HepG2 (cell line): Measurements from ENCODE around the gene PCBP4. TPM values are rescaled to one million over a fixed set of nuclear protein-coding genes. Genes with fewer than 3 reads are reported as not detected.
A peak's percentile ranks its signal among the peaks of the same experiment; 100 is the strongest.

Experiments used
- CENPX ChIP-seq: sonication (generic); formaldehyde crosslinking; IDR thresholded peaks from 2 replicates; pipeline ENCODE4 v1.9.0; 2021; ENCODE audit warnings: mild to moderate bottlenecking, missing genetic modification reagents, moderate library complexity
- HMG20A ChIP-seq: IDR thresholded peaks from 2 replicates; pipeline ENCODE4 v1.6.1; 2016; ENCODE audit warnings: borderline replicate concordance
- HNRNPUL1 ChIP-seq: fragments of 200-400 bp; formaldehyde crosslinking; IDR thresholded peaks from 2 replicates; pipeline ENCODE4 v1.6.1; 2017; ENCODE audit warnings: low read depth, mild to moderate bottlenecking, low read length, moderate library complexity
- PHF21A ChIP-seq: sonication (generic); formaldehyde crosslinking; IDR thresholded peaks from 2 replicates; pipeline ENCODE4 v1.5.0; 2020; ENCODE audit warnings: mild to moderate bottlenecking, missing genetic modification reagents
- REL ChIP-seq: sonication (generic); formaldehyde crosslinking; conservative IDR thresholded peaks from 2 replicates; pipeline ENCODE4 v1.8.0; 2022; ENCODE audit warnings: mild to moderate bottlenecking, missing genetic modification reagents, moderate library complexity
- SATB2 ChIP-seq: sonication (generic); formaldehyde crosslinking; IDR thresholded peaks from 2 replicates; pipeline ENCODE4 v1.5.0; 2020; ENCODE audit warnings: missing genetic modification reagents
- TAF1 ChIP-seq: sonication (generic); formaldehyde crosslinking; IDR thresholded peaks from 2 replicates; pipeline ENCODE4 v1.4.0; 2020; ENCODE audit warnings: missing genetic modification reagents
- TARDBP ChIP-seq: sonication (generic); formaldehyde crosslinking; IDR thresholded peaks from 2 replicates; pipeline ENCODE4 v1.8.0; 2022; ENCODE audit warnings: mild to moderate bottlenecking, missing genetic modification reagents
- ZFP36 ChIP-seq: fragments of 150-350 bp; IDR thresholded peaks from 2 replicates; pipeline ENCODE4 v1.6.1; 2018; ENCODE audit warnings: borderline replicate concordance, low read length, low read depth; ENCODE audit not compliant: partially characterized antibody
- ZNF235 ChIP-seq: sonication (generic); formaldehyde crosslinking; IDR thresholded peaks from 2 replicates; pipeline ENCODE4 v1.8.1; 2023; ENCODE audit warnings: mild to moderate bottlenecking, missing genetic modification reagents, borderline replicate concordance
- ZNF33A ChIP-seq: sonication (generic); formaldehyde crosslinking; IDR thresholded peaks from 2 replicates; pipeline ENCODE4 v1.5.1; 2020; ENCODE audit warnings: missing genetic modification reagents, mild to moderate bottlenecking, moderate library complexity, borderline replicate concordance
- ZNF484 ChIP-seq: sonication (generic); formaldehyde crosslinking; IDR thresholded peaks from 2 replicates; pipeline ENCODE4 v1.5.1; 2020; ENCODE audit warnings: mild to moderate bottlenecking, low read depth, missing genetic modification reagents, borderline replicate concordance
- ZNF564 ChIP-seq: sonication (generic); formaldehyde crosslinking; IDR thresholded peaks from 2 replicates; pipeline ENCODE4 v1.8.1; 2023; ENCODE audit warnings: mild to moderate bottlenecking, missing genetic modification reagents
- polyA plus RNA-seq, 8 experiments: library from polyadenylated mRNA; depleted of rRNA in 3 of 8; stranded (reverse) in 7 of 8; unstranded in 1 of 8; fragments of >200 nt; fragmentation: Illumina TruSeq in 4 of 8; extraction: Trizol in 4 of 8; gene quantifications; 2 replicates each; pipeline versions ENCODE4 v1.2.1 to v1.2.3, GENCODE V29; 2011 to 2016; ENCODE audit warnings: low read depth in 4 of 8, missing spikeins in 1 of 8, mixed read lengths in 1 of 8; ENCODE audit not compliant: insufficient read depth in 1 of 8
- total RNA-seq, 5 experiments: library from RNA; depleted of rRNA; stranded (reverse); fragments of >200 nt; fragmentation: Illumina TruSeq; extraction: Trizol; gene quantifications; 2 replicates each; pipeline ENCODE4 v1.2.3, GENCODE V29; 2016; ENCODE audit warnings: low read depth in 1 of 5
- TF ChIP-seq, protein P1 (sequence below): sonication (generic); formaldehyde crosslinking; IDR thresholded peaks from 2 replicates; pipeline ENCODE4 v1.8.0; 2022; ENCODE audit warnings: mild to moderate bottlenecking, missing genetic modification reagents, borderline replicate concordance
- TF ChIP-seq, protein P2 (sequence below): sonication (generic); formaldehyde crosslinking; IDR thresholded peaks from 2 replicates; pipeline ENCODE4 v1.8.1; 2022; ENCODE audit warnings: low read depth, mild to moderate bottlenecking, missing genetic modification reagents
- TF ChIP-seq, protein P3 (sequence below): sonication (generic); formaldehyde crosslinking; IDR thresholded peaks from 2 replicates; pipeline ENCODE4 v1.4.0; 2020; ENCODE audit warnings: missing genetic modification reagents, borderline replicate concordance
- TF ChIP-seq, protein P4 (sequence below): sonication (generic); formaldehyde crosslinking; IDR thresholded peaks from 2 replicates; pipeline ENCODE4 v1.4.0; 2020; ENCODE audit warnings: mild to moderate bottlenecking, missing genetic modification reagents
- TF ChIP-seq, protein P5 (sequence below): sonication (generic); formaldehyde crosslinking; IDR thresholded peaks from 2 replicates; pipeline ENCODE4 v1.4.0; 2020; ENCODE audit warnings: mild to moderate bottlenecking, missing genetic modification reagents

Gene PCBP4
- total and polyA plus RNA-seq, 2 of the 13 experiments (the other 11 are each of a cell fraction or from before 2014, with no cell fraction given): 36.8 to 51.3 TPM

DNA sequence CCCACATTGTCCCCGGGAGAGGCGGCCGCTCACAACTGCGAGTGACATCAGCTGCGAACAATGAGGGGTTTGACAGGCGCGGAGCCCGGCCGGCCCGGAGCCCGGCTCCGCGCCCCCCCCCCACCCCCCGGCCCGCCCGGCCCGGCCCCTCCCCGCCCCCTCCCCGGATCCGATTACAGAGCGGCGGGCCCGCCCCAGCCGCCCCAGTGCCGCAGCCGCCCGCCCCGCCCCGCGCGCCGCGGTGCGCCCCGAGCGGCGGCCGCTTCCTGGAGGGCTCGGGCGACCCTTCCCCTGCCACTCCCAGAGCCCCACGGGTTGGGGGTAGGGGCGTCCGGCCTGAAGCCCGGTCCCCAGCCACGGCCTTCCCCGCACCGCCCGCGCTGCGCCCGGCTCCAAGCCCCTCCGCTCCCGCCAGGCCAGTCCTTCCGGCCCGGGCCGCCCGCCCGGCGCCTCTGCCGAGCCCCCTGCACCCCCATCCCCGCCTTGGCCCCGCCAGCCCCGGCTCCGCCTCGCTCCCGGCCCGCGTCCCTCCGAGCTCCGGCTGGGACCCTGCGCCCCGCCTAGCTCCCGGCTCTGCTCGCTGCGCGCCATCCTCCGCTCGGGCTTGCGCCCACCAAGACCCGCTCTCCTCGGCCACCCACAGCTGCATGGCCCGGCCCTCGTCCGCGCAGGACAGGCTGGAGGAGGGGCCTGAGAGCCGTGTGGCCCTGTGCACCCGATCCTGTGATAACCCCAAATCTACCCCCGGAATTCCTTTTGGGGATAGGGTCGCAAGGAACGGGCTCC, at the start of gene PCBP4 (continued):
- TF ChIP-seq, protein P1, sequence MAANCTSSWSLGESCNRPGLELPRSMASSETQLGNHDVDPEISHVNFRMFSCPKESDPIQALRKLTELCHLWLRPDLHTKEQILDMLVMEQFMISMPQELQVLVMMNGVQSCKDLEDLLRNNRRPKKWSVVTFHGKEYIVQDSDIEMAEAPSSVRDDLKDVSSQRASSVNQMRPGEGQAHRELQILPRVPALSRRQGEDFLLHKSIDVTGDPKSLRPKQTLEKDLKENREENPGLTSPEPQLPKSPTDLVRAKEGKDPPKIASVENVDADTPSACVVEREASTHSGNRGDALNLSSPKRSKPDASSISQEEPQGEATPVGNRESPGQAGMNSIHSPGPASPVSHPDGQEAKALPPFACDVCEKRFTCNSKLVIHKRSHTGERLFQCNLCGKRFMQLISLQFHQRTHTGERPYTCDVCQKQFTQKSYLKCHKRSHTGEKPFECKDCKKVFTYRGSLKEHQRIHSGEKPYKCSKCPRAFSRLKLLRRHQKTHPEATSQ: no peak
- TF ChIP-seq, protein P2, sequence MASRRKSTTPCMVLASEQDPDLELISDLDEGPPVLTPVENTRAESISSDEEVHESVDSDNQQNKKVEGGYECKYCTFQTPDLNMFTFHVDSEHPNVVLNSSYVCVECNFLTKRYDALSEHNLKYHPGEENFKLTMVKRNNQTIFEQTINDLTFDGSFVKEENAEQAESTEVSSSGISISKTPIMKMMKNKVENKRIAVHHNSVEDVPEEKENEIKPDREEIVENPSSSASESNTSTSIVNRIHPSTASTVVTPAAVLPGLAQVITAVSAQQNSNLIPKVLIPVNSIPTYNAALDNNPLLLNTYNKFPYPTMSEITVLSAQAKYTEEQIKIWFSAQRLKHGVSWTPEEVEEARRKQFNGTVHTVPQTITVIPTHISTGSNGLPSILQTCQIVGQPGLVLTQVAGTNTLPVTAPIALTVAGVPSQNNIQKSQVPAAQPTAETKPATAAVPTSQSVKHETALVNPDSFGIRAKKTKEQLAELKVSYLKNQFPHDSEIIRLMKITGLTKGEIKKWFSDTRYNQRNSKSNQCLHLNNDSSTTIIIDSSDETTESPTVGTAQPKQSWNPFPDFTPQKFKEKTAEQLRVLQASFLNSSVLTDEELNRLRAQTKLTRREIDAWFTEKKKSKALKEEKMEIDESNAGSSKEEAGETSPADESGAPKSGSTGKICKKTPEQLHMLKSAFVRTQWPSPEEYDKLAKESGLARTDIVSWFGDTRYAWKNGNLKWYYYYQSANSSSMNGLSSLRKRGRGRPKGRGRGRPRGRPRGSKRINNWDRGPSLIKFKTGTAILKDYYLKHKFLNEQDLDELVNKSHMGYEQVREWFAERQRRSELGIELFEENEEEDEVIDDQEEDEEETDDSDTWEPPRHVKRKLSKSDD (CRISPR knock-in tag): no peak
- TF ChIP-seq ZNF564 (CRISPR knock-in tag) (no peak), PHF21A (CRISPR knock-in tag) (peak; percentile 22; the same call in 1 of the 2 replicates), ZNF484 (CRISPR knock-in tag) (no peak), ZNF33A (CRISPR knock-in tag) (no peak), TARDBP (CRISPR knock-in tag) (no peak; the same call in 1 of the 2 replicates), HNRNPUL1 (no peak), REL (CRISPR knock-in tag) (no peak), ZNF235 (no peak), SATB2 (CRISPR knock-in tag) (no peak), CENPX (CRISPR knock-in tag) (no peak), ZFP36 (no peak), TAF1 (no peak; the same call in 1 of the 2 replicates), HMG20A (CRISPR knock-in tag) (no peak)
- TF ChIP-seq, protein P3, sequence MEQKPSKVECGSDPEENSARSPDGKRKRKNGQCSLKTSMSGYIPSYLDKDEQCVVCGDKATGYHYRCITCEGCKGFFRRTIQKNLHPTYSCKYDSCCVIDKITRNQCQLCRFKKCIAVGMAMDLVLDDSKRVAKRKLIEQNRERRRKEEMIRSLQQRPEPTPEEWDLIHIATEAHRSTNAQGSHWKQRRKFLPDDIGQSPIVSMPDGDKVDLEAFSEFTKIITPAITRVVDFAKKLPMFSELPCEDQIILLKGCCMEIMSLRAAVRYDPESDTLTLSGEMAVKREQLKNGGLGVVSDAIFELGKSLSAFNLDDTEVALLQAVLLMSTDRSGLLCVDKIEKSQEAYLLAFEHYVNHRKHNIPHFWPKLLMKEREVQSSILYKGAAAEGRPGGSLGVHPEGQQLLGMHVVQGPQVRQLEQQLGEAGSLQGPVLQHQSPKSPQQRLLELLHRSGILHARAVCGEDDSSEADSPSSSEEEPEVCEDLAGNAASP (CRISPR knock-in tag): no peak
- TF ChIP-seq, protein P4, sequence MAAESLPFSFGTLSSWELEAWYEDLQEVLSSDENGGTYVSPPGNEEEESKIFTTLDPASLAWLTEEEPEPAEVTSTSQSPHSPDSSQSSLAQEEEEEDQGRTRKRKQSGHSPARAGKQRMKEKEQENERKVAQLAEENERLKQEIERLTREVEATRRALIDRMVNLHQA (CRISPR knock-in tag): no peak
- TF ChIP-seq, protein P5, sequence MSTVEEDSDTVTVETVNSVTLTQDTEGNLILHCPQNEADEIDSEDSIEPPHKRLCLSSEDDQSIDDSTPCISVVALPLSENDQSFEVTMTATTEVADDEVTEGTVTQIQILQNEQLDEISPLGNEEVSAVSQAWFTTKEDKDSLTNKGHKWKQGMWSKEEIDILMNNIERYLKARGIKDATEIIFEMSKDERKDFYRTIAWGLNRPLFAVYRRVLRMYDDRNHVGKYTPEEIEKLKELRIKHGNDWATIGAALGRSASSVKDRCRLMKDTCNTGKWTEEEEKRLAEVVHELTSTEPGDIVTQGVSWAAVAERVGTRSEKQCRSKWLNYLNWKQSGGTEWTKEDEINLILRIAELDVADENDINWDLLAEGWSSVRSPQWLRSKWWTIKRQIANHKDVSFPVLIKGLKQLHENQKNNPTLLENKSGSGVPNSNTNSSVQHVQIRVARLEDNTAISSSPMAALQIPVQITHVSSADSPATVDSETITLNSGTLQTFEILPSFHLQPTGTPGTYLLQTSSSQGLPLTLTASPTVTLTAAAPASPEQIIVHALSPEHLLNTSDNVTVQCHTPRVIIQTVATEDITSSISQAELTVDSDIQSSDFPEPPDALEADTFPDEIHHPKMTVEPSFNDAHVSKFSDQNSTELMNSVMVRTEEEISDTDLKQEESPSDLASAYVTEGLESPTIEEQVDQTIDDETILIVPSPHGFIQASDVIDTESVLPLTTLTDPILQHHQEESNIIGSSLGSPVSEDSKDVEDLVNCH (CRISPR knock-in tag): no peak
